ENCODE measurements around the gene RBBP8NL.

DNA sequence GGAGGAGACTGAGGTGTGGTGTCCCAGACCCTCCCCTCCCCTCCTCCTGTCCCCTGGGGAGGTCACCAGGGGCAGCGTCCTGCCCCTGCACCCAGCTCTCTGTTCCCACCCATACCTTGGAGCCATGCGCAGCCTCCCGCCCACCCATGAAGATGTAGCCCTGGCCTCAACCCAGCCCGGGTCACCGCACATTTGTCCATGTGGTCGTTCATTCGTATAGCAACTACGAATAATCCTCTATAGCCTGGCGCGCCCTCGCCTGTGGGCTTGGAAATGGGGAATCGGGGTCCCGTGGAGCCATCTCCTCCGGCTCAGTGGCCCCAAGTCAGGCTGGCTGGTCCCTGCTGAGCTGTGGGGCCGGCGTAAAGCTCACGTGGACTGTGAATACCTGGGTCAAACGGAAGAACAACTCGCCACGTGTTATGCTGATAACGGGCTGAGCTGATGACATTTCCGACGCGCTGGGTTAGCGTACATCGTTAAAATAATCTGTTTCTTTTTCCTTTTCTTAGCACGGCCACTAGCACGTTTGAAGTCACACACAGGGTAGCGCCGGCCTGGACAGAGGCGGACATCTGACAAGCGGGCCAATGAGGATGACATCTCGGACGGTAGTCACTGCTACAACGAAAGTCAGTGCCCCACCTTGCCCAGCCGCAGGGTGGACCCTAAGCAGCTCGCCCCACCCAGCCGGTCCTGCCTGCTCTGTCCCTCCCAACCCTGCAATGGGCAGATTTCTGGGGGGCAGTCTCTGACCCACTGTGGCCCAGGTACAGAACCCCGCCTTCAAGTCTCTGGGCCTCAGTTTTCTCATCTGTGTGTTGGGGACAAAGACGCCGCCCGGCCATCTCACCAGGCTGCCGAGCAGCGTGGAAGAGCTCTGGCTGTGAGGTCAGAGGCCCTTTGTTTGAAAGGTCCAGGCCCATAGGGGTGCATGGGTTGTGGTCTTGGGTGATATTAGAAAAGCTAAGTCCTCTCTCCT is 19.8 kb upstream of the RBBP8NL start:
- TF ChIP-seq CTCF (IDR thresholded peaks at IDR 0.05) (no peak), EP300 (IDR thresholded peaks at IDR 0.05) (no peak), POLR2A (IDR thresholded peaks at IDR 0.05) (no peak)

Data from tibial nerve (tissue), 4 donors.